IMR-90 (cell line): Measurements from ENCODE around the gene PSMD2. TPM values are rescaled to one million over a fixed set of nuclear protein-coding genes. Genes with fewer than 3 reads are reported as not detected.
A peak's percentile ranks its signal among the peaks of the same experiment; 100 is the strongest.

Experiments used
- ATAC-seq: fragments of 200-7000 bp; cut with Tn5 transposase; 2 replicates; pipeline ENCODE4 v1.9.1; 2020; ENCODE audit warnings: low read depth, mild to moderate bottlenecking, moderate library complexity
- BruUV-seq: library from RNA; stranded (reverse); fragments of 400-500 nt; replicated peaks from 2 replicates; lab custom pipeline; 2021; lab: Mats Ljungman, UMichigan
- CTCF ChIA-PET: fragments of 300-600 bp; formaldehyde crosslinking; extraction: SDS; loops from one replicate; lab custom pipeline; 2021; ENCODE audit warnings: antibody characterized with exemption; lab: Yijun Ruan, JAX
- POLR2A ChIA-PET: fragments of 300-600 bp; sonication (Branson Sonifier 250); formaldehyde crosslinking; loops from one replicate; lab custom pipeline; 2022; ENCODE audit warnings: antibody characterized with exemption; ENCODE audit not compliant: unreplicated experiment; lab: Charles Lee
- DNase-seq: peaks from one replicate; pipeline ENCODE4 v3.0.0; 2013
- H2AFZ ChIP-seq: replicated peaks from 2 replicates; pipeline ENCODE3; 2013; ENCODE audit warnings: low read length, mild to moderate bottlenecking; ENCODE audit not compliant: poor library complexity
- H2AK5ac ChIP-seq: 2 replicates; pipeline ENCODE4 v1.6.1; 2013; ENCODE audit warnings: low read depth, low read length, inconsistent platforms
- H2AK9ac ChIP-seq: replicated peaks from 2 replicates; pipeline ENCODE3; 2013; ENCODE audit warnings: mild to moderate bottlenecking, low read depth, low read length, moderate library complexity; ENCODE audit not compliant: poor library complexity
- H2BK120ac ChIP-seq: 2 replicates; pipeline ENCODE4 v1.6.1; 2013; ENCODE audit warnings: low read depth, low read length, inconsistent platforms
- H2BK15ac ChIP-seq: 3 replicates; pipeline ENCODE4 v1.6.1; 2013; ENCODE audit warnings: low read depth, low read length, inconsistent platforms
- H2BK20ac ChIP-seq: 2 replicates; pipeline ENCODE4 v1.6.1; 2013; ENCODE audit warnings: low read depth, mild to moderate bottlenecking, inconsistent platforms, low read length, moderate library complexity
- H2BK5ac ChIP-seq: 2 replicates; pipeline ENCODE4 v1.6.1; 2013; ENCODE audit warnings: mild to moderate bottlenecking, low read depth, low read length, inconsistent platforms; ENCODE audit not compliant: poor library complexity, severe bottlenecking
- H3K14ac ChIP-seq: replicated peaks from 2 replicates; pipeline ENCODE4 v1.6.1; 2013; ENCODE audit warnings: low read depth, low read length, inconsistent platforms
- H3K18ac ChIP-seq: 2 replicates; pipeline ENCODE4 v1.6.1; 2013; ENCODE audit warnings: low read depth, low read length, control low read depth
- H3K23ac ChIP-seq: 2 replicates; pipeline ENCODE4 v1.6.1; 2013; ENCODE audit warnings: low read depth, low read length, inconsistent platforms
- H3K27ac ChIP-seq: 2 replicates; pipeline ENCODE4 v1.5.1; 2013; ENCODE audit warnings: mild to moderate bottlenecking, control low read depth, low read length; ENCODE audit not compliant: insufficient read depth
- H3K27me3 ChIP-seq: 2 replicates; pipeline ENCODE4 v1.6.1; 2013; ENCODE audit warnings: low read length; ENCODE audit not compliant: control insufficient read depth, insufficient read depth
- H3K36me3 ChIP-seq: 2 replicates; pipeline ENCODE4 v1.6.1; 2013; ENCODE audit warnings: low read length, mixed read lengths; ENCODE audit not compliant: control insufficient read depth, insufficient read depth
- H3K4ac ChIP-seq: 2 replicates; pipeline ENCODE4 v1.6.1; 2013; ENCODE audit warnings: low read depth, low read length, inconsistent platforms
- H3K4me1 ChIP-seq: 2 replicates; pipeline ENCODE4 v1.6.1; 2013; ENCODE audit warnings: low read length, mixed read lengths; ENCODE audit not compliant: control insufficient read depth, insufficient read depth
- H3K4me2 ChIP-seq: 2 replicates; pipeline ENCODE4 v1.6.1; 2013; ENCODE audit warnings: low read depth, mild to moderate bottlenecking, control low read depth, low read length, moderate library complexity
- H3K4me3 ChIP-seq: 2 replicates; pipeline ENCODE4 v1.5.1; 2013; ENCODE audit warnings: low read depth, mild to moderate bottlenecking, control low read depth, low read length, moderate library complexity; ENCODE audit not compliant: insufficient read depth
- H3K56ac ChIP-seq: 2 replicates; pipeline ENCODE4 v1.6.1; 2013; ENCODE audit warnings: low read length, inconsistent platforms; ENCODE audit not compliant: insufficient read depth; ENCODE audit errors: extremely low read depth
- H3K79me1 ChIP-seq, 2 experiments: 2 replicates each; pipeline ENCODE4 v1.6.1; 2013; ENCODE audit warnings: low read length in 2 of 2, inconsistent platforms in 1 of 2, low read depth in 1 of 2
- H3K9ac ChIP-seq: 2 replicates; pipeline ENCODE4 v1.6.1; 2013; ENCODE audit warnings: low read depth, low read length, control low read depth
- H3K9me1 ChIP-seq: 2 replicates; pipeline ENCODE4 v1.6.1; 2013; ENCODE audit warnings: low read length, inconsistent platforms; ENCODE audit not compliant: insufficient read depth
- H3K9me3 ChIP-seq: 2 replicates; pipeline ENCODE4 v1.6.1; 2013; ENCODE audit warnings: low read length; ENCODE audit not compliant: control insufficient read depth, insufficient read depth
- H4K20me1 ChIP-seq: 2 replicates; pipeline ENCODE4 v1.6.1; 2013; ENCODE audit warnings: low read length, inconsistent platforms; ENCODE audit not compliant: insufficient read depth
- H4K5ac ChIP-seq: 2 replicates; pipeline ENCODE4 v1.6.1; 2013; ENCODE audit warnings: mild to moderate bottlenecking, low read depth, low read length, control low read depth
- H4K8ac ChIP-seq, 2 experiments: 2 replicates each; pipeline ENCODE4 v1.6.1; 2013; ENCODE audit warnings: low read depth in 2 of 2, low read length in 2 of 2, control low read depth in 1 of 2, inconsistent platforms in 1 of 2
- H4K91ac ChIP-seq: 2 replicates; pipeline ENCODE4 v1.6.1; 2013; ENCODE audit warnings: low read depth, low read length, inconsistent platforms; ENCODE audit not compliant: insufficient read depth
- BHLHE40 ChIP-seq: fragments of 150-350 bp; IDR thresholded peaks from 2 replicates; pipeline ENCODE4 v1.6.1; 2016; ENCODE audit warnings: mild to moderate bottlenecking, low read depth, low read length
- CEBPB ChIP-seq: IDR thresholded peaks from 2 replicates; pipeline ENCODE4 v1.6.1; 2012; ENCODE audit warnings: low read depth, low read length, improper control_type of control experiment
- CHD1 ChIP-seq: IDR thresholded peaks from 2 replicates; pipeline ENCODE4 v1.6.1; 2012; ENCODE audit warnings: low read depth, low read length, improper control_type of control experiment
- FOS ChIP-seq: fragments of 150-350 bp; IDR thresholded peaks from 2 replicates; pipeline ENCODE4 v1.6.1; 2016; ENCODE audit warnings: low read depth, low read length
- MAFK ChIP-seq: IDR thresholded peaks from 2 replicates; pipeline ENCODE4 v1.6.1; 2012; ENCODE audit warnings: low read depth, low read length, improper control_type of control experiment
- MXI1 ChIP-seq: IDR thresholded peaks from 2 replicates; pipeline ENCODE4 v1.6.1; 2012; ENCODE audit warnings: low read depth, mild to moderate bottlenecking, low read length, moderate library complexity, borderline replicate concordance
- NFE2L2 ChIP-seq: fragments of 150-350 bp; IDR thresholded peaks from 2 replicates; pipeline ENCODE4 v1.6.1; 2016; ENCODE audit warnings: low read depth, mild to moderate bottlenecking, low read length
- POLR2A ChIP-seq: IDR thresholded peaks from 2 replicates; pipeline ENCODE4 v1.6.1; 2012; ENCODE audit warnings: mild to moderate bottlenecking, low read depth, low read length
- RAD21 ChIP-seq: IDR thresholded peaks from 2 replicates; pipeline ENCODE4 v1.6.1; 2012; ENCODE audit warnings: low read length, improper control_type of control experiment
- RCOR1 ChIP-seq: IDR thresholded peaks from 2 replicates; pipeline ENCODE4 v1.6.1; 2012; ENCODE audit warnings: mild to moderate bottlenecking, low read length, improper control_type of control experiment; ENCODE audit not compliant: insufficient replicate concordance
- SMC3 ChIP-seq: fragments of 150-350 bp; IDR thresholded peaks from 2 replicates; pipeline ENCODE4 v1.6.1; 2016; ENCODE audit warnings: low read depth, mild to moderate bottlenecking, antibody characterized with exemption, low read length, moderate library complexity
- WGBS, 2 experiments: methylation state at CpG; one replicate each; pipeline versions ENCODE4 v1.1.5 to v1.1.7; 2013; ENCODE audit warnings: missing lambda C conversion rate in 2 of 2; ENCODE audit not compliant: insufficient read length in 1 of 2; ENCODE audit errors: extremely low coverage in 2 of 2; 5-methylcytosine and 5-hydroxymethylcytosine counted together
- dilution Hi-C: fragments of 300-500 bp; cut with HindIII; formaldehyde crosslinking; loops from one replicate; pipeline ENCODE4 v1.14.3; 2018; ENCODE audit warnings: low sequenced_read_pairs; ENCODE audit not compliant: unreplicated experiment
- in situ Hi-C: fragments of 300-500 bp; cut with MboI; formaldehyde crosslinking; loops from 3 replicates; pipeline ENCODE4 v1.14.3; 2019; ENCODE audit warnings: low sequenced_read_pairs, inconsistent platforms, mixed read lengths
- intact Hi-C: fragments of 100-400 bp; cut with micrococcal nuclease; formaldehyde crosslinking; loops from 2 replicates; pipeline ENCODE4 v1.10.0; 2022
- polyA plus RNA-seq, 3 experiments: library from polyadenylated mRNA; depleted of rRNA; stranded (reverse); fragments of >200 nt; gene quantifications; 2 replicates each; pipeline ENCODE4 v1.2.3, GENCODE V29; 2012; ENCODE audit warnings: low replicate concordance in 1 of 3
- total RNA-seq: library from RNA; depleted of rRNA; stranded (reverse); fragments of >200 nt; gene quantifications from 2 replicates; pipeline ENCODE4 v1.2.3, GENCODE V29; 2012
- TF ChIP-seq, protein P1 (sequence below): fragments of 150-350 bp; IDR thresholded peaks from 2 replicates; pipeline ENCODE4 v1.6.1; 2016; ENCODE audit warnings: low read depth, mild to moderate bottlenecking, low read length, moderate library complexity, borderline replicate concordance
- TF ChIP-seq, protein P2 (sequence below): fragments of 150-350 bp; IDR thresholded peaks from 2 replicates; pipeline ENCODE4 v1.6.1; 2017; ENCODE audit warnings: mild to moderate bottlenecking, antibody characterized with exemption, low read length, low read depth
- TF ChIP-seq, protein P3 (sequence below): conservative IDR thresholded peaks from 2 replicates; pipeline ENCODE4 v1.5.1; 2012; ENCODE audit warnings: mild to moderate bottlenecking, low read depth, low read length, improper control_type of control experiment

The PSMD2 gene
- total and polyA plus RNA-seq, 2 of the 4 experiments (the other 2 are of a cell fraction) = 514 to 872 TPM

DNA sequence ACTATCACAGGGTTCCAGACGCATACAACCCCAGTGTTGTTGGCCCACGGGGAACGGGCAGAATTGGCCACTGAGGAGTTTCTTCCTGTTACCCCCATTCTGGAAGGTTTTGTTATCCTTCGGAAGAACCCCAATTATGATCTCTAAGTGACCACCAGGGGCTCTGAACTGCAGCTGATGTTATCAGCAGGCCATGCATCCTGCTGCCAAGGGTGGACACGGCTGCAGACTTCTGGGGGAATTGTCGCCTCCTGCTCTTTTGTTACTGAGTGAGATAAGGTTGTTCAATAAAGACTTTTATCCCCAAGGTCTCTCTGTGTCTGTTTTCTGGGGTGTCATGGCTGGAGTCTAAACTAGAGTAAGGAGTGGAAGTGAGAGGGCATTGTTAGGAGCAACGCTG is 9.7 kb downstream of the PSMD2 start:
- DNase-seq = no peak
- TF ChIP-seq NFE2L2 (no peak), SMC3 (no peak), BHLHE40 (no peak), RAD21 (no peak), MXI1 (no peak), CEBPB (no peak), POLR2A (no peak), RCOR1 (no peak), CHD1 (no peak), MAFK (no peak), FOS (no peak)
- TF ChIP-seq, protein P1, sequence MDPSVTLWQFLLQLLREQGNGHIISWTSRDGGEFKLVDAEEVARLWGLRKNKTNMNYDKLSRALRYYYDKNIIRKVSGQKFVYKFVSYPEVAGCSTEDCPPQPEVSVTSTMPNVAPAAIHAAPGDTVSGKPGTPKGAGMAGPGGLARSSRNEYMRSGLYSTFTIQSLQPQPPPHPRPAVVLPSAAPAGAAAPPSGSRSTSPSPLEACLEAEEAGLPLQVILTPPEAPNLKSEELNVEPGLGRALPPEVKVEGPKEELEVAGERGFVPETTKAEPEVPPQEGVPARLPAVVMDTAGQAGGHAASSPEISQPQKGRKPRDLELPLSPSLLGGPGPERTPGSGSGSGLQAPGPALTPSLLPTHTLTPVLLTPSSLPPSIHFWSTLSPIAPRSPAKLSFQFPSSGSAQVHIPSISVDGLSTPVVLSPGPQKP = no peak
- TF ChIP-seq, protein P2, sequence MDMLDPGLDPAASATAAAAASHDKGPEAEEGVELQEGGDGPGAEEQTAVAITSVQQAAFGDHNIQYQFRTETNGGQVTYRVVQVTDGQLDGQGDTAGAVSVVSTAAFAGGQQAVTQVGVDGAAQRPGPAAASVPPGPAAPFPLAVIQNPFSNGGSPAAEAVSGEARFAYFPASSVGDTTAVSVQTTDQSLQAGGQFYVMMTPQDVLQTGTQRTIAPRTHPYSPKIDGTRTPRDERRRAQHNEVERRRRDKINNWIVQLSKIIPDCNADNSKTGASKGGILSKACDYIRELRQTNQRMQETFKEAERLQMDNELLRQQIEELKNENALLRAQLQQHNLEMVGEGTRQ = no peak
- TF ChIP-seq, protein P3, sequence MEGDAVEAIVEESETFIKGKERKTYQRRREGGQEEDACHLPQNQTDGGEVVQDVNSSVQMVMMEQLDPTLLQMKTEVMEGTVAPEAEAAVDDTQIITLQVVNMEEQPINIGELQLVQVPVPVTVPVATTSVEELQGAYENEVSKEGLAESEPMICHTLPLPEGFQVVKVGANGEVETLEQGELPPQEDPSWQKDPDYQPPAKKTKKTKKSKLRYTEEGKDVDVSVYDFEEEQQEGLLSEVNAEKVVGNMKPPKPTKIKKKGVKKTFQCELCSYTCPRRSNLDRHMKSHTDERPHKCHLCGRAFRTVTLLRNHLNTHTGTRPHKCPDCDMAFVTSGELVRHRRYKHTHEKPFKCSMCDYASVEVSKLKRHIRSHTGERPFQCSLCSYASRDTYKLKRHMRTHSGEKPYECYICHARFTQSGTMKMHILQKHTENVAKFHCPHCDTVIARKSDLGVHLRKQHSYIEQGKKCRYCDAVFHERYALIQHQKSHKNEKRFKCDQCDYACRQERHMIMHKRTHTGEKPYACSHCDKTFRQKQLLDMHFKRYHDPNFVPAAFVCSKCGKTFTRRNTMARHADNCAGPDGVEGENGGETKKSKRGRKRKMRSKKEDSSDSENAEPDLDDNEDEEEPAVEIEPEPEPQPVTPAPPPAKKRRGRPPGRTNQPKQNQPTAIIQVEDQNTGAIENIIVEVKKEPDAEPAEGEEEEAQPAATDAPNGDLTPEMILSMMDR = no peak
- Histone ChIP-seq H4K91ac (no peak overlapping the region), H2BK15ac (no peak overlapping the region), H4K8ac (no peak overlapping the region), H2AK5ac (no peak overlapping the region), H3K27ac (no peak overlapping the region), H4K5ac (no peak overlapping the region), H3K56ac (no peak overlapping the region), H3K79me1 (peaks cover 17 to 19% of the 10 kb centered on the region in 2 experiments), H3K9ac (no peak overlapping the region), H3K18ac (no peak overlapping the region), H3K27me3 (no peaks in the 10 kb centered on the region), H2AK9ac (no peak overlapping the region), H2BK20ac (no peak overlapping the region), H2BK5ac (no peak overlapping the region), H2BK120ac (no peak overlapping the region), H3K9me3 (no peaks in the 10 kb centered on the region), H3K4me3 (no peak overlapping the region), H3K4me1 (no peaks in the 10 kb centered on the region), H3K23ac (no peak overlapping the region), H3K14ac (no peak overlapping the region), H3K9me1 (no peaks in the 10 kb centered on the region; the same call in 1 of the 2 replicates), H2AFZ (no peak overlapping the region), H3K36me3 (peaks cover 52% of the 10 kb centered on the region), H3K4ac (no peak overlapping the region), H4K20me1 (peaks cover 22% of the 10 kb centered on the region), H3K4me2 (no peak overlapping the region)
- ChIA-PET CTCF (no interaction called here), POLR2A (no interaction called here)
- dilution Hi-C loops = no loop called here
- TSS peak; percentile 67 for BruUV-seq
- in situ Hi-C loops = no loop called here
- ATAC-seq = no peak
- WGBS, 2 experiments = 93% methylated on average over 3 of the region's 7 CpGs; no CpG with 5 or more reads in 1 of the 2 experiments
- intact Hi-C loops = no loop called here
